SK-N-SH (cell line): ENCODE data around the gene TBCEL. TPM values are rescaled to one million over a fixed set of nuclear protein-coding genes. Genes with fewer than 3 reads are reported as not detected.

Experiments used
- CTCF ChIA-PET: fragments of 300-600, 350-600 bp; formaldehyde crosslinking; extraction: SDS; loops from one replicate; lab custom pipeline; 2021; lab: Yijun Ruan, JAX
- POLR2A ChIA-PET: fragments of 350-600 bp; sonication (Branson Sonifier 250); formaldehyde crosslinking; extraction: SDS; loops from one replicate; lab custom pipeline; 2020; ENCODE audit warnings: antibody characterized with exemption, inconsistent platforms; lab: Yijun Ruan, JAX
- DNase-seq: peaks from one replicate; pipeline ENCODE4 v3.0.0; 2012
- H2AFZ ChIP-seq: fragments of 200-600 bp; sonication (generic); 2 replicates; pipeline ENCODE4 v1.8.1; 2016; ENCODE audit warnings: antibody characterized with exemption, mild to moderate bottlenecking, low read depth
- H3F3A ChIP-seq: fragments of 200-600 bp; sonication (generic); replicated peaks from 2 replicates; pipeline ENCODE3; 2016; ENCODE audit warnings: antibody characterized with exemption, mild to moderate bottlenecking; ENCODE audit not compliant: insufficient read depth
- H3K27ac ChIP-seq, 2 experiments: fragments of 200-500 bp in 1 of 2; fragments of 200-600 bp in 1 of 2; sonication (Bioruptor generic) in 1 of 2; sonication (generic), shearing (Covaris generic) in 1 of 2; 2 replicates each; pipeline versions ENCODE4 v1.5.1 to v1.6.1; 2014 to 2016; ENCODE audit warnings: low read depth in 2 of 2, inconsistent platforms in 1 of 2, low read length in 1 of 2, mild to moderate bottlenecking in 1 of 2, mixed read lengths in 1 of 2
- H3K27me3 ChIP-seq: fragments of 200-600 bp; sonication (generic), shearing (Covaris generic); 2 replicates; pipeline ENCODE4 v1.6.1; 2016; ENCODE audit warnings: mixed run types; ENCODE audit not compliant: insufficient read depth
- H3K36me3 ChIP-seq, 2 experiments: fragments of 200-500 bp in 1 of 2; fragments of 200-600 bp in 1 of 2; sonication (Bioruptor generic) in 1 of 2; sonication (generic) in 1 of 2; replicated peaks in 1 of 2; 2 replicates each; pipeline versions ENCODE3 to v1.5.1; 2014 to 2016; ENCODE audit warnings: low read length in 1 of 2, mild to moderate bottlenecking in 1 of 2; ENCODE audit not compliant: insufficient read depth in 2 of 2, control insufficient read depth in 1 of 2
- H3K4me1 ChIP-seq, 2 experiments: fragments of 200-500 bp in 1 of 2; fragments of 200-600 bp in 1 of 2; sonication (Bioruptor generic) in 1 of 2; sonication (generic), shearing (Covaris generic) in 1 of 2; 2 replicates each; pipeline versions ENCODE4 v1.5.1 to v1.6.1; 2014 to 2016; ENCODE audit warnings: low read depth in 1 of 2, low read length in 1 of 2, mixed run types in 1 of 2; ENCODE audit not compliant: insufficient read depth in 2 of 2, control insufficient read depth in 1 of 2
- H3K4me2 ChIP-seq: fragments of 200-600 bp; sonication (generic), shearing (Covaris generic); 2 replicates; pipeline ENCODE4 v1.6.1; 2017; ENCODE audit warnings: mixed run types
- H3K4me3 ChIP-seq, 2 experiments: fragments of 200-500 bp in 1 of 2; fragments of 200-600 bp in 1 of 2; sonication (Bioruptor generic) in 1 of 2; sonication (generic), shearing (Covaris generic) in 1 of 2; 2 replicates each; pipeline versions ENCODE4 v1.5.1 to v1.8.1; 2014 to 2016; ENCODE audit warnings: low read depth in 2 of 2, inconsistent platforms in 1 of 2, low read length in 1 of 2, mild to moderate bottlenecking in 1 of 2, mixed read lengths in 1 of 2, moderate library complexity in 1 of 2
- H3K79me2 ChIP-seq: fragments of 200-600 bp; sonication (generic); 2 replicates; pipeline ENCODE4 v1.8.1; 2017; ENCODE audit warnings: mild to moderate bottlenecking; ENCODE audit not compliant: insufficient read depth
- H3K9ac ChIP-seq: fragments of 200-600 bp; sonication (generic); 2 replicates; pipeline ENCODE4 v1.6.1; 2017; ENCODE audit warnings: mixed run types
- H3K9me2 ChIP-seq: fragments of 200-600 bp; sonication (generic); 2 replicates; pipeline ENCODE4 v1.6.1; 2017; ENCODE audit warnings: mixed run types
- H3K9me3 ChIP-seq: fragments of 200-600 bp; sonication (generic); 2 replicates; pipeline ENCODE4 v1.6.1; 2017; ENCODE audit warnings: mixed run types, mild to moderate bottlenecking, moderate library complexity
- H4K20me1 ChIP-seq: fragments of 200-600 bp; sonication (generic); 2 replicates; pipeline ENCODE4 v1.6.1; 2017; ENCODE audit warnings: mild to moderate bottlenecking, mixed run types; ENCODE audit not compliant: insufficient read depth
- EP300 ChIP-seq, 2 experiments: IDR thresholded peaks; 2 replicates each; pipeline versions ENCODE4 v1.4.0 to v1.6.1; 2012; ENCODE audit warnings: borderline replicate concordance in 1 of 2, low read depth in 1 of 2, low read length in 1 of 2
- EZH2phosphoT487 ChIP-seq: fragments of 200-600 bp; sonication (generic); IDR thresholded peaks from 2 replicates; pipeline ENCODE4 v1.6.1; 2017; ENCODE audit warnings: low read depth, mixed run types, mild to moderate bottlenecking, antibody characterized with exemption, moderate library complexity, borderline replicate concordance
- FOXJ3 ChIP-seq: sonication (generic); formaldehyde crosslinking; IDR thresholded peaks from 2 replicates; pipeline ENCODE4 v1.5.1; 2020; ENCODE audit warnings: mild to moderate bottlenecking, missing genetic modification reagents
- GABPA ChIP-seq: IDR thresholded peaks from 2 replicates; pipeline ENCODE4 v1.4.0; 2012; ENCODE audit warnings: low read depth, mild to moderate bottlenecking
- JUND ChIP-seq: IDR thresholded peaks from 2 replicates; pipeline ENCODE4 v1.4.0; 2012
- MXI1 ChIP-seq: IDR thresholded peaks from 2 replicates; pipeline ENCODE4 v1.6.1; 2012; ENCODE audit warnings: mild to moderate bottlenecking, low read depth, low read length, improper control_type of control experiment
- SMC3 ChIP-seq: IDR thresholded peaks from 2 replicates; pipeline ENCODE4 v1.6.1; 2012; ENCODE audit warnings: low read depth, low read length, improper control_type of control experiment
- YY1 ChIP-seq: IDR thresholded peaks from 2 replicates; pipeline ENCODE4 v1.4.0; 2012; ENCODE audit warnings: low read depth, mild to moderate bottlenecking
- WGBS: methylation state at CpG from one replicate; pipeline ENCODE4 v1.1.6; 2017; ENCODE audit warnings: low lambda C conversion rate; 5-methylcytosine and 5-hydroxymethylcytosine counted together
- polyA plus RNA-seq, 3 experiments: library from polyadenylated mRNA; depleted of rRNA; stranded (reverse); fragments of >200 nt; gene quantifications; 2 replicates each; pipeline ENCODE4 v1.2.3, GENCODE V29; 2012
- TF ChIP-seq, protein P1 (sequence below): IDR thresholded peaks from 2 replicates; pipeline ENCODE4 v1.4.0; 2012; ENCODE audit warnings: low read depth, borderline replicate concordance
- TF ChIP-seq, protein P2 (sequence below): fragments of 150-350 bp; IDR thresholded peaks from 2 replicates; pipeline ENCODE4 v1.6.1; 2016; ENCODE audit warnings: mild to moderate bottlenecking, low read depth, low read length

TBCEL gene
- polyA plus RNA-seq, 1 of the 3 experiments (the other 2 are of a cell fraction): 5.9 TPM

GRCh38 chr11:121131656-121132055 lies 107.8 kb downstream of the TBCEL start:
- H3K9me2 ChIP-seq: no peaks in the 10 kb centered on the region
- ChIA-PET POLR2A (no interaction called here), CTCF (interaction anchor here (1.0 kb wide), 1 partner anchor 8 kb away, joined by 4 read pairs; no protein-coding TSS in a partner anchor)
- 83% methylated on average over 6 of the region's 6 CpGs for WGBS
- no peak overlapping the region for H3K27ac ChIP-seq
- no peak for TF ChIP-seq YY1
- no peaks in the 10 kb centered on the region for H3K27me3 ChIP-seq
- no peak overlapping the region for H2AFZ ChIP-seq
- no peaks in the 10 kb centered on the region for H3F3A ChIP-seq
- H4K20me1 ChIP-seq: no peaks in the 10 kb centered on the region
- H3K36me3 ChIP-seq: no peaks in the 10 kb centered on the region
- no peaks in the 10 kb centered on the region for H3K79me2 ChIP-seq
- no peak overlapping the region for H3K9ac ChIP-seq
- no peaks in the 10 kb centered on the region; a peak in 1 of 4 replicates for H3K4me1 ChIP-seq
- H3K9me3 ChIP-seq: no peaks in the 10 kb centered on the region
- no peak overlapping the region for H3K4me2 ChIP-seq
- no peak for DNase-seq
- H3K4me3 ChIP-seq: no peak overlapping the region

- no peak overlapping the region for H3K4me3 ChIP-seq
- H4K20me1 ChIP-seq: no peaks in the 10 kb centered on the region
- no peaks in the 10 kb centered on the region for H3K36me3 ChIP-seq
- ChIA-PET CTCF (interaction anchor here (1.0 to 1.1 kb wide), 3 partner anchors 9 to 15 kb away, joined by 3 to 4 read pairs (median 3); no protein-coding TSS in a partner anchor), POLR2A (no interaction called here)
- H3K4me1 ChIP-seq: no peaks in the 10 kb centered on the region; a peak in 1 of 4 replicates
- WGBS: 43% methylated on average over 13 of the region's 13 CpGs
- H3K27ac ChIP-seq: no peak overlapping the region
- H3K27me3 ChIP-seq: no peaks in the 10 kb centered on the region
- H3K9ac ChIP-seq: no peak overlapping the region
- no peak overlapping the region for H3K4me2 ChIP-seq
- no peak overlapping the region for H2AFZ ChIP-seq
- TF ChIP-seq, protein P1, sequence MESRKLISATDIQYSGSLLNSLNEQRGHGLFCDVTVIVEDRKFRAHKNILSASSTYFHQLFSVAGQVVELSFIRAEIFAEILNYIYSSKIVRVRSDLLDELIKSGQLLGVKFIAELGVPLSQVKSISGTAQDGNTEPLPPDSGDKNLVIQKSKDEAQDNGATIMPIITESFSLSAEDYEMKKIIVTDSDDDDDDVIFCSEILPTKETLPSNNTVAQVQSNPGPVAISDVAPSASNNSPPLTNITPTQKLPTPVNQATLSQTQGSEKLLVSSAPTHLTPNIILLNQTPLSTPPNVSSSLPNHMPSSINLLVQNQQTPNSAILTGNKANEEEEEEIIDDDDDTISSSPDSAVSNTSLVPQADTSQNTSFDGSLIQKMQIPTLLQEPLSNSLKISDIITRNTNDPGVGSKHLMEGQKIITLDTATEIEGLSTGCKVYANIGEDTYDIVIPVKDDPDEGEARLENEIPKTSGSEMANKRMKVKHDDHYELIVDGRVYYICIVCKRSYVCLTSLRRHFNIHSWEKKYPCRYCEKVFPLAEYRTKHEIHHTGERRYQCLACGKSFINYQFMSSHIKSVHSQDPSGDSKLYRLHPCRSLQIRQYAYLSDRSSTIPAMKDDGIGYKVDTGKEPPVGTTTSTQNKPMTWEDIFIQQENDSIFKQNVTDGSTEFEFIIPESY: no peak
- TF ChIP-seq JUND (no peak), SMC3 (no peak), EZH2phosphoT487 (no peak), MXI1 (no peak), GABPA (no peak), FOXJ3 (CRISPR knock-in tag) (no peak), EP300 (IDR thresholded peaks at IDR 0.05; ENCODE audit: borderline replicate concordance in 1 of 2, low read depth in 1 of 2, low read length in 1 of 2) (no peak)
- TF ChIP-seq, protein P2, sequence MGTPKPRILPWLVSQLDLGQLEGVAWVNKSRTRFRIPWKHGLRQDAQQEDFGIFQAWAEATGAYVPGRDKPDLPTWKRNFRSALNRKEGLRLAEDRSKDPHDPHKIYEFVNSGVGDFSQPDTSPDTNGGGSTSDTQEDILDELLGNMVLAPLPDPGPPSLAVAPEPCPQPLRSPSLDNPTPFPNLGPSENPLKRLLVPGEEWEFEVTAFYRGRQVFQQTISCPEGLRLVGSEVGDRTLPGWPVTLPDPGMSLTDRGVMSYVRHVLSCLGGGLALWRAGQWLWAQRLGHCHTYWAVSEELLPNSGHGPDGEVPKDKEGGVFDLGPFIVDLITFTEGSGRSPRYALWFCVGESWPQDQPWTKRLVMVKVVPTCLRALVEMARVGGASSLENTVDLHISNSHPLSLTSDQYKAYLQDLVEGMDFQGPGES: no peak
- TF ChIP-seq, all 33 proteins: peak for 0
- Histone ChIP-seq H3F3A (no peaks in the 10 kb centered on the region), H3K79me2 (no peaks in the 10 kb centered on the region), H3K9me2 (no peaks in the 10 kb centered on the region), H3K9me3 (no peaks in the 10 kb centered on the region)
- DNase-seq: peak; percentile 27
Observed at GRCh38 chr11:121132211-121132976, 108.5 kb downstream of the TBCEL start.
